Memory B cell (primary cell): Measurements from ENCODE around the gene APELA.
"Not testable (repeated sequence)": the region's sequence is repeated elsewhere in the genome, so short reads cannot be mapped to it uniquely, and the experiment has no call there.

Experiments used
- ATAC-seq: fragments of 150-1000 bp; cut with Tn5 transposase; 2 replicates; pipeline ENCODE4 v1.10.0; 2021; ENCODE audit warnings: low read depth, mild to moderate bottlenecking, moderate library complexity
- DNase-seq, 2 donors: peaks; one replicate each; pipeline ENCODE4 v3.0.0; 2022; ENCODE audit warnings: low spot score in 2 of 2
- H3K27ac Mint-ChIP-seq: one replicate; pipeline ENCODE4 v1.8.0; 2022; ENCODE audit warnings: mild to moderate bottlenecking, moderate library complexity, mixed read lengths
- H3K27me3 Mint-ChIP-seq: one replicate; pipeline ENCODE4 v1.8.0; 2022; ENCODE audit warnings: mixed read lengths
- H3K36me3 Mint-ChIP-seq: one replicate; pipeline ENCODE4 v1.8.0; 2022; ENCODE audit warnings: mild to moderate bottlenecking, mixed read lengths
- H3K4me1 Mint-ChIP-seq: one replicate; pipeline ENCODE4 v1.8.0; 2022; ENCODE audit warnings: mixed read lengths
- H3K4me3 Mint-ChIP-seq: one replicate; pipeline ENCODE4 v1.8.0; 2022; ENCODE audit warnings: mild to moderate bottlenecking, moderate library complexity, mixed read lengths
- H3K9me3 Mint-ChIP-seq: one replicate; pipeline ENCODE4 v1.8.0; 2022; ENCODE audit warnings: mixed read lengths

APELA gene

DNA sequence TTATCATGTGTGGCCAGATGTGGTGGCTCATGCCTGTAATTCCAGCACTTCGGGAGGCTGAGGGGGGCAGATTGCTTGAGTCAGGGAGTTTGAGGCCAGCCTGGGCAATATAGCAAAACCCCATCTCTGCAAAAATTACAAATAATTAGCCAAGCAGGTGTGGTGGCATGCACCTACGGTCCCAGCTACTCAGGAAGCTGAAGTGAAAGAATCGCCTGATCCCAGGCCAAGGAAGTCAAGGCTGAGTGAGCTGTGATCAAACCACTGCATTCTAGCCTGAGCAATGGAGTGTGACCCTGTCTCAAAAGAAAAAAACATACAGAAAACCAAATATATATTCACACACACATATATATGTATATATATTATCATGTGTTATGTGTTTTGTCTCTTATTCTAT, 15.0 kb downstream of the APELA start:
- DNase-seq: no peak
- Mint-ChIP-seq H3K27me3 (peaks cover 4% of the 10 kb centered on the region), H3K27ac (no peak overlapping the region), H3K9me3 (no peaks in the 10 kb centered on the region), H3K4me1 (peaks cover 3% of the 10 kb centered on the region), H3K4me3 (no peak overlapping the region), H3K36me3 (no peaks in the 10 kb centered on the region)
- no peak for ATAC-seq

DNA sequence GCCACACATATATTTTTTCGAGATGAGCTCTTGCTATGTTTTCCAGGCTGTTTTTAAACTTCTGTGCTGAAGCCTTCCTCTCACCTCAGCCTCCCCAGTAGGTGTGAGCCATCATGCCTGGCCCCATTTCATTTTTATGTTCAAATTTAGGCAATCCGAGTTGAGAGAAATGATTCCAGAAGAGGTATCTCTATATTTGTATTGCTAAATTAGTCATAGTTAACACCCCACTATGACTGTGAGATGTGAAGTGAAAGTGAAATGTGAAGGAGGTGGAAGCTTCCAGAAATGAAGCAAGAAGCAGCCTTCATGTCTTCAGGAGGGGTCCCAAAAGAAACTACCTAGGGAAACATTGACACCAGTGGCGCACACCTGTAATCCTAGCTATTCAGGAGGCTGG, 17.7 kb downstream of the APELA start:
- DNase-seq (no peak), ATAC-seq (no peak)
- Mint-ChIP-seq H3K4me3 (no peak overlapping the region), H3K27ac (no peak overlapping the region), H3K4me1 (peaks cover 5% of the 10 kb centered on the region), H3K9me3 (no peaks in the 10 kb centered on the region), H3K27me3 (no peaks in the 10 kb centered on the region), H3K36me3 (no peaks in the 10 kb centered on the region)

DNA sequence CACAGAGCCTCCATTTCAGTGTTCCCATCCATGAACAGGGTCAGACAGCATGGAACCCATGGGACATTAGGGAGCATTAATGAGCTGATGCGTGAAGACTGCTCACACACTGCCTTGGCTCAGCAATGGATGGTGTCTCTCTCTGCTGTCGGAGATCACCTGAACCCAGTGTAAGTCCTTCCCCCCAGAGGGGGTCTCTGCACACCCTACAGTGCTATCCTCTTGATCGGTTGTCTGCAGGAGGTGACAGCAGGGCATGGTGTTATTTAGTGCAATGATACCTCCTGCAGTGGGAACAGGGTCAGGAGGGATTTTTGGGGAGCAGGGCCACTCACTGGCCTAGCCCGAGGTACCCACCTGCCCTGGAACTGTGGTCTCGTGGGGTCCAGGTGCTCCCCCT, 25.6 kb downstream of the APELA start:
- H3K27me3 Mint-ChIP-seq: no peaks in the 10 kb centered on the region
- H3K27ac Mint-ChIP-seq: no peak overlapping the region
- H3K4me3 Mint-ChIP-seq: no peak overlapping the region
- H3K36me3 Mint-ChIP-seq: no peaks in the 10 kb centered on the region
- H3K4me1 Mint-ChIP-seq: peaks cover 2% of the 10 kb centered on the region
- no peaks in the 10 kb centered on the region for H3K9me3 Mint-ChIP-seq
- DNase-seq: no peak
- no peak for ATAC-seq

GRCh38 chr4:164904336-164904735, 27.4 kb downstream of the APELA start:
- DNase-seq (no peak), ATAC-seq (no peak)
- Mint-ChIP-seq H3K27me3 (no peaks in the 10 kb centered on the region), H3K27ac (no peak overlapping the region), H3K36me3 (no peaks in the 10 kb centered on the region), H3K9me3 (no peaks in the 10 kb centered on the region), H3K4me1 (peaks cover under 1% of the 10 kb centered on the region), H3K4me3 (no peak overlapping the region)

- DNase-seq (no peak), ATAC-seq (no peak)
- Mint-ChIP-seq H3K4me3 (no peak overlapping the region), H3K4me1 (no peaks in the 10 kb centered on the region), H3K9me3 (no peaks in the 10 kb centered on the region), H3K36me3 (no peaks in the 10 kb centered on the region), H3K27me3 (no peaks in the 10 kb centered on the region), H3K27ac (no peak overlapping the region)
Measured at GRCh38 chr4:164904941-164905340, 28.0 kb downstream of the APELA start.

DNA sequence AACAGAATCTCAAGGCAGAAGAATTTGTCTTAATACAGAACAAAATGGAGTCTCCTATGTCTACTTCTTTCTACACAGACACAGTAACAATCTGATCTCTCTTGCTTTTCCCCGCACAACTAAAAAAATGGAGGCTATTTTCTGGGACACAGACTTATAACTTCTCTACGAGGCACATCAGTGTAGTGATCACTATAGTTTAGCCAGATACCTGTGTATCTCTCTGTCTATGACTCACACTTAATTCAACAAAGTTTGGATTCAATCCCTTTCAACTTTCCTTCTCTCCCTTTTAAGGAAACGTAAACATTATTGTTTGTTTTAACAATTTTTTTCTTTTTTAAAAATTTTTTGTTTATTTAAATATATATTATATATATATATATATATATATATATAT, 29.4 kb downstream of the APELA start:
- ATAC-seq (no peak), DNase-seq (no peak)
- no peaks in the 10 kb centered on the region for H3K4me1 Mint-ChIP-seq
- no peaks in the 10 kb centered on the region for H3K36me3 Mint-ChIP-seq
- H3K4me3 Mint-ChIP-seq: no peak overlapping the region
- no peaks in the 10 kb centered on the region for H3K9me3 Mint-ChIP-seq
- no peak overlapping the region for H3K27ac Mint-ChIP-seq
- H3K27me3 Mint-ChIP-seq: no peaks in the 10 kb centered on the region

DNA sequence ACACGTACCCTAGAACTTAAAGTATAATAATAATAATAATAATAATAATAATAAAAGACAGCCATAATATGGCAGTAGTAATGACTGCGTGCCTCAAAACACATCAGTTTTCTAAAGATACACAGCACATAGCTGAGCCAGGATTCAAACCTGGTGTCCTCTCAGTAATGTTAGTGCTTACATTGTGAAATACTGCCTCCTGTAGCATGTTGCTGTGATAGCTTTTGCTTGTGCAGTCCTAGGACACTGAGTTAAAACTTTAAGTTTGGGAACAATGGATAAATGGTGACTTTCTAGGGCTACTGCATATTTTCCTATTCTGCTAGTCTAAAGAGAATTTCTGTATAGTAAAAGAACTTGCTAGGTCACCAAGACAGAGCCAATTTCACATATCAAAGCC, 36.5 kb downstream of the APELA start:
- H3K27ac Mint-ChIP-seq, DNase-seq, H3K9me3 Mint-ChIP-seq, H3K4me1 Mint-ChIP-seq, H3K36me3 Mint-ChIP-seq, ATAC-seq, H3K4me3 Mint-ChIP-seq, H3K27me3 Mint-ChIP-seq: not testable (repeated sequence)

DNA sequence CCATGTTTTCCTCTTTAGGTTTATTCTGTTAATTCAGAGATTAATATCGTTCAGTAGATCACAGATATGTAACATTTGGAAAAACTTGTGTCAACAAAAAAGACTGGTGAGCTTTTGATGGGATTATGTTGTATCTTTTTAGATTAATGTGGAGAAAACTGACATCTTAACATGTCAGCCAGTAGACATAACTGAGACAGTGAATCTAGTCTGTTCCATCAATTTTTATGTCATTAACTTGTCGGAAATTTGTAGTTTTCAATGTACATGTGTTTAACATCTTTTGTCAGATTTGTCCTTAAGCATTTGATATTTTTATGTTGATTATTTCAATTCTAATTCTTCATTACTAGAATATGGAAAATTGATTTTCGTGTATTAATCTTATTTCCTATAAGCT, 42.0 kb downstream of the APELA start:
- Mint-ChIP-seq H3K4me3 (no peak overlapping the region), H3K4me1 (no peaks in the 10 kb centered on the region), H3K27me3 (peaks cover 2% of the 10 kb centered on the region), H3K27ac (no peak overlapping the region), H3K9me3 (peaks cover 2% of the 10 kb centered on the region), H3K36me3 (no peaks in the 10 kb centered on the region)
- ATAC-seq: no peak
- DNase-seq: no peak

- Mint-ChIP-seq H3K4me1 (no peaks in the 10 kb centered on the region), H3K9me3 (peaks cover 2% of the 10 kb centered on the region), H3K27me3 (peaks cover 6% of the 10 kb centered on the region), H3K36me3 (no peaks in the 10 kb centered on the region), H3K4me3 (no peak overlapping the region), H3K27ac (no peak overlapping the region)
- DNase-seq (no peak), ATAC-seq (no peak)
Measured at GRCh38 chr4:164924670-164925238, 47.8 kb downstream of the APELA start.

GRCh38 chr4:164926301-164926700, 49.3 kb downstream of the APELA start:
- Mint-ChIP-seq H3K36me3 (no peaks in the 10 kb centered on the region), H3K27ac (no peak overlapping the region), H3K9me3 (peaks cover 2% of the 10 kb centered on the region), H3K4me1 (no peaks in the 10 kb centered on the region), H3K27me3 (peaks cover 4% of the 10 kb centered on the region), H3K4me3 (no peak overlapping the region)
- DNase-seq (no peak), ATAC-seq (no peak)

GRCh38 chr4:164927101-164927500, 50.1 kb downstream of the APELA start:
- not testable (repeated sequence) for DNase-seq, H3K36me3 Mint-ChIP-seq, H3K4me1 Mint-ChIP-seq, H3K27me3 Mint-ChIP-seq, ATAC-seq, H3K4me3 Mint-ChIP-seq, H3K27ac Mint-ChIP-seq, H3K9me3 Mint-ChIP-seq

- Mint-ChIP-seq H3K36me3 (no peaks in the 10 kb centered on the region), H3K27me3 (peaks cover 4% of the 10 kb centered on the region), H3K4me1 (peaks cover 2% of the 10 kb centered on the region), H3K9me3 (no peaks in the 10 kb centered on the region), H3K27ac (no peak overlapping the region), H3K4me3 (no peak overlapping the region)
- ATAC-seq: no peak
- DNase-seq: no peak
Measured at GRCh38 chr4:164930647-164931046, 53.7 kb downstream of the APELA start.

GRCh38 chr4:164931551-164932324, 54.8 kb downstream of the APELA start:
- Mint-ChIP-seq H3K27me3 (peaks cover 4% of the 10 kb centered on the region), H3K4me3 (no peak overlapping the region), H3K36me3 (no peaks in the 10 kb centered on the region), H3K4me1 (peaks cover 2% of the 10 kb centered on the region), H3K27ac (no peak overlapping the region), H3K9me3 (no peaks in the 10 kb centered on the region)
- ATAC-seq: no peak
- no peak for DNase-seq

DNA sequence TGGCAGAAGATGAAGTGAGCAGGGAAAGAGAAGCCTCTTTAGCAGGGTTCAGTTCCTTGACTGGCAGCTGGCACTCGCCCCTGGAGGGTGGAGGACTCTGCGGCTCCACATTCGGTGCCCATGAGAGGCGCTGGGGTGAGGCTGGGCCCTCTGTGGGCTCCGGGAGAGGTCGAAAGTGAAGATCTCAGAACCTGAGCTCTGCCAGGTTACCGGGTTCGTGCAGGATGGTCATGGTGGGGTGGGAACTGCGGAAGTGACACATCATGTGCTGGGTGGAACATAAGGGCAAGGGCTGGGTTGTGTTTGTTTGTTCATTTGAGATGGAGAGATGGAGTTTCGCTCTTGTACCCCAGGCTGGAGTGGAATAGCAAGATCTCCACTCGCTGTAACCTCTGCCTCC, 56.3 kb downstream of the APELA start:
- Mint-ChIP-seq H3K9me3 (no peaks in the 10 kb centered on the region), H3K4me1 (peaks cover 2% of the 10 kb centered on the region), H3K36me3 (no peaks in the 10 kb centered on the region), H3K4me3 (no peak overlapping the region), H3K27ac (no peak overlapping the region), H3K27me3 (peaks cover 4% of the 10 kb centered on the region)
- ATAC-seq (no peak), DNase-seq (no peak)

DNA sequence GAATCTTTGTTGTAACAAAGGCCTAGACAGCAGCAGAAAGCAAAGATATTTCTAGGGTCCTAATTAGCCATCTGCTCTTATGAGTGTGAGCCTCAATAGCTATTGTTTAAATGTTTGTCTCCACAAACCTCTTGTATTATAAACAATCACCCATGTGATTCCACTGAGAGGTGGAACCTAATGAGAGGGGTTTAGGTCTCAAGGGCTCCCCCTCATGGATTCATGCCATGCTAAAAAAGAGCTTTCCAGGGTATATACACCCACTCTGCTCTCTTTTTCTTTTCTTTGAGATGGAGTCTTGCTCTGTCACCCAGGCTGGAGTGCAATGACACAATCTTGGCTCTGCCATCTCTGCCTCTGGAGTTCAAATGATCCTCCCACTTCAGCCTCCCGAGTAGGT, 58.4 kb downstream of the APELA start:
- no peaks in the 10 kb centered on the region for H3K9me3 Mint-ChIP-seq
- DNase-seq (no peak), ATAC-seq (no peak)
- H3K4me3 Mint-ChIP-seq: no peak overlapping the region
- H3K4me1 Mint-ChIP-seq: peaks cover 2% of the 10 kb centered on the region
- H3K27me3 Mint-ChIP-seq: peaks cover 7% of the 10 kb centered on the region
- H3K27ac Mint-ChIP-seq: no peak overlapping the region
- H3K36me3 Mint-ChIP-seq: no peaks in the 10 kb centered on the region
